Activated CD8-positive, alpha-beta memory T cell treated with anti-CD3 and anti-CD28 coated beads, Interleukin-2, amount 50 U/mL, for 48 hours (primary cell): ENCODE results near the gene ZNF638.

Experiments
- DNase-seq: peaks from one replicate; pipeline ENCODE4 v3.0.0-alpha.2; 2020

The ZNF638 gene

GRCh38 chr2:71333619-71334018, 2.0 kb downstream of the ZNF638 start:
- no peak for DNase-seq

- no peak for DNase-seq
Observed at GRCh38 chr2:71336384-71336783, 4.8 kb downstream of the ZNF638 start.

- DNase-seq: no peak
Observed at GRCh38 chr2:71336802-71337201, 5.2 kb downstream of the ZNF638 start.

GRCh38 chr2:71337776-71338175, 6.2 kb downstream of the ZNF638 start:
- DNase-seq: no peak

- DNase-seq: no peak
Observed at GRCh38 chr2:71339685-71340084, 8.1 kb downstream of the ZNF638 start.

- DNase-seq: no peak
Observed at GRCh38 chr2:71340176-71340575, 8.6 kb downstream of the ZNF638 start.

- DNase-seq: no peak
Observed at GRCh38 chr2:71341645-71342044, 10.1 kb downstream of the ZNF638 start.

GRCh38 chr2:71346065-71346464, 14.5 kb downstream of the ZNF638 start:
- no peak for DNase-seq

GRCh38 chr2:71347517-71347916, 15.9 kb downstream of the ZNF638 start:
- DNase-seq: no peak

- no peak for DNase-seq
Observed at GRCh38 chr2:71348302-71348701, 16.7 kb downstream of the ZNF638 start.

- no peak for DNase-seq
Observed at GRCh38 chr2:71353248-71353647, 21.7 kb downstream of the ZNF638 start.

GRCh38 chr2:71358931-71359671, 27.5 kb downstream of the ZNF638 start:
- no peak for DNase-seq

GRCh38 chr2:71360434-71360975, 28.9 kb downstream of the ZNF638 start:
- no peak for DNase-seq

- no peak for DNase-seq
Observed at GRCh38 chr2:71361631-71362030, 30.0 kb downstream of the ZNF638 start.

GRCh38 chr2:71362447-71362846, 30.9 kb downstream of the ZNF638 start:
- no peak for DNase-seq

- DNase-seq: no peak
Observed at GRCh38 chr2:71370015-71370414, 38.4 kb downstream of the ZNF638 start.

- DNase-seq: no peak
Observed at GRCh38 chr2:71372042-71372441, 40.5 kb downstream of the ZNF638 start.

- DNase-seq: no peak
Observed at GRCh38 chr2:71379086-71379485, 47.5 kb downstream of the ZNF638 start.

- DNase-seq: no peak
Observed at GRCh38 chr2:71380665-71381064, 49.1 kb downstream of the ZNF638 start.

- DNase-seq: no peak
Observed at GRCh38 chr2:71385012-71385411, 53.4 kb downstream of the ZNF638 start.

GRCh38 chr2:71388214-71388613, 56.6 kb downstream of the ZNF638 start:
- no peak for DNase-seq

- DNase-seq: no peak
Observed at GRCh38 chr2:71389384-71390072, 57.9 kb downstream of the ZNF638 start.

- no peak for DNase-seq
Observed at GRCh38 chr2:71393216-71393615, 61.6 kb downstream of the ZNF638 start.

GRCh38 chr2:71395471-71395870, 63.9 kb downstream of the ZNF638 start:
- no peak for DNase-seq
